Measurements from ENCODE around the gene TMEM179. TPM values are rescaled to one million over a fixed set of nuclear protein-coding genes. Genes with fewer than 3 reads are reported as not detected.

TMEM179 gene
- total and polyA plus RNA-seq, 2 of the 8 experiments (the other 6 are each of a cell fraction or from before 2014, with no cell fraction given): 2.9 to 4.0 TPM

DNA sequence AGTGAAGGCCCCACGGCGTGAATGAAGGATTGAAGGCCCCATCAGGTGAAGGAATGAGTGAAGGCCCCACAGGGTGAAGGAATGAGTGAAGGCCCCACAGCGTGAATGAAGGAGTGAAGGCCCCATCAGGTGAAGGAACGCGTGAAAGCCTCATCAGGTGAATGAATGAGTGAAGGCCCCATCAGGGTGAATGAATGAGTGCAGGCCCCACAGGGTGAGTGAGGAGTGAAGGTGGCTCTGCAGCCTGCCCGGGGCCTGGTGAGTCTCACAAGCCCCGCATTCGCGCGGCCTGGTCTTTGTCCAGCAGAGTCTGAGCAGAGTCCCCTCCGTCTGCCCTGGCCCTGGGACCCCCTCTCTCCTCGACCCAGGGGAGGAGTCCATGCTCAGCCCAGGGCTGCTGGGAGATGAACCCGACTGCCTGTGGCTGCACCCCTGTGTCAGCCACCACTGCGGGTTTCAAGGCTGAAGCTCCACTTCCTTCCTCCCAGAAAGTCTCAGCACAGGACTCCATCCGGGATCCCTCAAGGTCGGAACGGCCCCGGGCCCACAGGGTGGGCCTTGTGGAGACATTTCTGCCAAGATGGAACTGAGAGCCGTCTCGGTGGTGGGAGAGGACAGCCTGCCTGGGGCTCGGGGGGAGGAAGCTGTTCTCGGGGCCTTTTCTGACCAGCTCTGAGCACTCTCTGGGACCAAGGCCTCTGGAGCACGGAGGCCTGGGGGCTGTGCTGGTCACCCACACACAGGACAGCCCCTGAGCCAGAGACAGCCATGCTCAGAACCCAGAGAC, 37.4 kb upstream of the TMEM179 start:
- Histone ChIP-seq H3K4ac (replicated peaks; ENCODE audit: insufficient read length, low read depth, low read length) (no peak overlapping the region), H4K91ac (replicated peaks; ENCODE audit: insufficient read length, low read length) (no peak overlapping the region), H4K5ac (ENCODE audit: insufficient read length, low read depth, low read length) (no peak overlapping the region), H3K4me2 (ENCODE audit: insufficient read depth in 1 of 2, low read depth in 2 of 2, low read length in 2 of 2) (no peak overlapping the region), H3K4me1 (replicated peaks in 1 of 4; ENCODE audit: control insufficient read depth in 3 of 4, insufficient read depth in 4 of 4, low read length in 3 of 4) (no peaks in the 10 kb centered on the region), H3K56ac (replicated peaks; ENCODE audit: insufficient read length, low read depth, low read length) (no peak overlapping the region), H2AFZ (ENCODE audit: low read length) (no peak overlapping the region), H3K9me3 (ENCODE audit: insufficient read depth in 2 of 2, low read depth in 1 of 2, low read length in 1 of 2) (peaks cover 3% of the 10 kb centered on the region in 2 experiments; a peak in 3 of 4 replicates), H2BK12ac (ENCODE audit: low read depth, low read length) (no peak overlapping the region), H3K4me3 (ENCODE audit: extremely low read depth in 1 of 4, insufficient read depth in 2 of 4, low read depth in 3 of 4, low read length in 4 of 4) (no peak overlapping the region), H4K8ac (ENCODE audit: extremely low read depth, insufficient read depth, low read length) (peak overlapping the region; percentile 71), H3K27ac (ENCODE audit: low read depth, low read length) (no peak overlapping the region), H3K79me2 (ENCODE audit: control insufficient read depth in 1 of 2, insufficient read depth in 2 of 2, low read length in 2 of 2) (no peaks in the 10 kb centered on the region), H3K27me3 (replicated peaks in 1 of 4; ENCODE audit: control insufficient read depth in 3 of 4, extremely low read depth in 1 of 4, insufficient read depth in 3 of 4, low read length in 3 of 4) (no peaks in the 10 kb centered on the region; a peak in 1 of 7 replicates), H3K14ac (ENCODE audit: insufficient read length) (no peak overlapping the region), H2BK20ac (ENCODE audit: low read length) (no peak overlapping the region), H3K23me2 (ENCODE audit: low read depth, low read length) (no peaks in the 10 kb centered on the region), H3K18ac (ENCODE audit: extremely low read depth, low read length) (no peak overlapping the region), H2BK120ac (replicated peaks; ENCODE audit: low read depth, low read length) (no peak overlapping the region), H3K79me1 (ENCODE audit: low read depth, low read length) (no peaks in the 10 kb centered on the region), H3K9ac (replicated peaks in 1 of 4; ENCODE audit: extremely low read depth in 1 of 4, low read depth in 3 of 4, low read length in 3 of 4) (no peak overlapping the region), H3K36me3 (ENCODE audit: control insufficient read depth in 2 of 4, insufficient read depth in 4 of 4, low read length in 3 of 4) (no peaks in the 10 kb centered on the region; a peak in 2 of 8 replicates), H2AK5ac (ENCODE audit: low read depth, low read length) (no peak overlapping the region), H2BK15ac (ENCODE audit: low read length) (no peak overlapping the region), H2BK5ac (ENCODE audit: low read depth, low read length) (no peak overlapping the region), H4K20me1 (replicated peaks in 1 of 2; ENCODE audit: control insufficient read depth in 1 of 2, insufficient read depth in 2 of 2, low read length in 2 of 2) (no peaks in the 10 kb centered on the region), H3K23ac (ENCODE audit: insufficient read length) (no peak overlapping the region)
- POLR2A ChIA-PET (ENCODE audit: partially characterized antibody): no interaction called here
- DNase-seq (ENCODE audit: low read depth in 1 of 2, low spot score in 2 of 2) (no peak), FAIRE-seq (no peak)
- WGBS, 2 experiments (ENCODE audit: extremely low coverage in 1 of 2, insufficient coverage in 1 of 2, insufficient read length in 1 of 2, insufficient replicate concordance in 2 of 2, low coverage in 1 of 2, low lambda C conversion rate in 2 of 2, missing lambda C conversion rate in 1 of 2): 89% methylated on average over 23 of the region's 23 CpGs; no CpG with 5 or more reads in 1 of the 2 experiments
- CTCF ChIA-PET (ENCODE audit: partially characterized antibody): interaction anchor here (0.8 to 2.1 kb wide), 3 partner anchors 10 to 298 kb away, joined by 3 to 5 read pairs (median 4); partner anchors contain the start of gene ADSS1
- TF ChIP-seq ZNF274 (IDR thresholded peaks at IDR 0.05; ENCODE audit: borderline replicate concordance, extremely low read depth, low read length) (no peak), CTBP2 (IDR thresholded peaks at IDR 0.05; ENCODE audit: borderline replicate concordance, insufficient read depth, insufficient read length, low read length) (no peak), MAFK (IDR thresholded peaks at IDR 0.05; ENCODE audit: low read depth, low read length) (no peak), GABPA (IDR thresholded peaks at IDR 0.05; ENCODE audit: borderline replicate concordance, insufficient read depth, low read length) (no peak), FOSL1 (IDR thresholded peaks at IDR 0.05; ENCODE audit: insufficient read depth, low read depth, low read length) (no peak), KDM1A (IDR thresholded peaks at IDR 0.05; ENCODE audit: borderline replicate concordance, low read length) (no peak), TEAD4 (IDR thresholded peaks at IDR 0.05; ENCODE audit: low read depth, low read length) (no peak)

Measured in H1 (cell line).